ENCODE data around the gene JAK2. TPM values are rescaled to one million over a fixed set of nuclear protein-coding genes. Genes with fewer than 3 reads are reported as not detected.

JAK2 gene
- polyA plus RNA-seq, 2 of the 4 experiments (the other 2 are of a cell fraction): 2.9 to 7.7 TPM

GRCh38 chr9:5140151-5140550 lies 155.1 kb downstream of the JAK2 start:
- no peak overlapping the region for H3K27ac ChIP-seq
- peaks cover 7% of the 10 kb centered on the region; the same call in 1 of the 3 replicates for H3K9me3 ChIP-seq
- ChIA-PET POLR2A (no interaction called here), CTCF (interaction anchor here (0.6 to 1.9 kb wide), 3 partner anchors 13 to 152 kb away, joined by 3 to 6 read pairs (median 3); no protein-coding TSS in a partner anchor)
- H3K4me1 ChIP-seq: no peaks in the 10 kb centered on the region
- ATAC-seq (no peak), DNase-seq (ENCODE audit: low read depth in 1 of 2, low spot score in 1 of 2) (no peak), FAIRE-seq (no peak)
- no peak overlapping the region for H3K4me2 ChIP-seq
- 51% methylated on average over 1 of the region's 1 CpG for WGBS (ENCODE audit: missing lambda C conversion rate)
- no peak overlapping the region for H3K4me3 ChIP-seq
- no peak for TF ChIP-seq RARB (CRISPR knock-in tag; IDR thresholded peaks at IDR 0.05)
- no peak for TF ChIP-seq HOXB5 (CRISPR knock-in tag; IDR thresholded peaks at IDR 0.05)
- no peak for TF ChIP-seq FOSB (CRISPR knock-in tag; IDR thresholded peaks at IDR 0.05)
- TF ChIP-seq BCL3 (IDR thresholded peaks at IDR 0.05): no peak
- TF ChIP-seq FOSL2 (IDR thresholded peaks at IDR 0.05): no peak
- no peak for TF ChIP-seq FOSL2 (CRISPR knock-in tag; IDR thresholded peaks at IDR 0.05)
- TF ChIP-seq RFX5 (IDR thresholded peaks at IDR 0.05): no peak
- TF ChIP-seq MYC (IDR thresholded peaks at IDR 0.05; ENCODE audit: borderline replicate concordance, low read length): no peak
- TF ChIP-seq CHD4 (IDR thresholded peaks at IDR 0.05; ENCODE audit: borderline replicate concordance): no peak
- no peak for TF ChIP-seq CHD2 (IDR thresholded peaks at IDR 0.05; ENCODE audit: low read length, partially characterized antibody)
- no peak for TF ChIP-seq CBX2 (IDR thresholded peaks at IDR 0.05; ENCODE audit: borderline replicate concordance, low read depth)
- no peak for TF ChIP-seq SREBF2 (IDR thresholded peaks at IDR 0.05)
- no peak for TF ChIP-seq HOXA7 (CRISPR knock-in tag; IDR thresholded peaks at IDR 0.05)
- TF ChIP-seq ZSCAN20 (CRISPR knock-in tag; IDR thresholded peaks at IDR 0.05): no peak
- no peak for TF ChIP-seq ZC3H11A (IDR thresholded peaks at IDR 0.05)
- TF ChIP-seq, protein P1, sequence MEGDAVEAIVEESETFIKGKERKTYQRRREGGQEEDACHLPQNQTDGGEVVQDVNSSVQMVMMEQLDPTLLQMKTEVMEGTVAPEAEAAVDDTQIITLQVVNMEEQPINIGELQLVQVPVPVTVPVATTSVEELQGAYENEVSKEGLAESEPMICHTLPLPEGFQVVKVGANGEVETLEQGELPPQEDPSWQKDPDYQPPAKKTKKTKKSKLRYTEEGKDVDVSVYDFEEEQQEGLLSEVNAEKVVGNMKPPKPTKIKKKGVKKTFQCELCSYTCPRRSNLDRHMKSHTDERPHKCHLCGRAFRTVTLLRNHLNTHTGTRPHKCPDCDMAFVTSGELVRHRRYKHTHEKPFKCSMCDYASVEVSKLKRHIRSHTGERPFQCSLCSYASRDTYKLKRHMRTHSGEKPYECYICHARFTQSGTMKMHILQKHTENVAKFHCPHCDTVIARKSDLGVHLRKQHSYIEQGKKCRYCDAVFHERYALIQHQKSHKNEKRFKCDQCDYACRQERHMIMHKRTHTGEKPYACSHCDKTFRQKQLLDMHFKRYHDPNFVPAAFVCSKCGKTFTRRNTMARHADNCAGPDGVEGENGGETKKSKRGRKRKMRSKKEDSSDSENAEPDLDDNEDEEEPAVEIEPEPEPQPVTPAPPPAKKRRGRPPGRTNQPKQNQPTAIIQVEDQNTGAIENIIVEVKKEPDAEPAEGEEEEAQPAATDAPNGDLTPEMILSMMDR (IDR thresholded peaks at IDR 0.05): no peak
- TF ChIP-seq ELK1 (IDR thresholded peaks at IDR 0.05; ENCODE audit: low read depth, low read length): no peak
- TF ChIP-seq FOXS1 (CRISPR knock-in tag; IDR thresholded peaks at IDR 0.05): no peak
- no peak for TF ChIP-seq HES2 (IDR thresholded peaks at IDR 0.05)

- TF ChIP-seq PHF8 (IDR thresholded peaks at IDR 0.05; ENCODE audit: borderline replicate concordance, low read depth) (no peak), SMC3 (IDR thresholded peaks at IDR 0.05) (no peak), EP300 (IDR thresholded peaks at IDR 0.05) (no peak), TFCP2L1 (CRISPR knock-in tag; IDR thresholded peaks at IDR 0.05) (no peak), ZFP36 (IDR thresholded peaks at IDR 0.05; ENCODE audit: borderline replicate concordance, partially characterized antibody) (no peak), HOXB5 (CRISPR knock-in tag; IDR thresholded peaks at IDR 0.05) (no peak), FOSB (CRISPR knock-in tag; IDR thresholded peaks at IDR 0.05) (no peak), MAFK (IDR thresholded peaks at IDR 0.05; ENCODE audit: partially characterized antibody) (no peak)
- Histone ChIP-seq H3K27ac (no peak overlapping the region), H3K4me2 (no peak overlapping the region), H3K4me1 (no peaks in the 10 kb centered on the region), H3K4me3 (no peak overlapping the region), H3K9me3 (no peaks in the 10 kb centered on the region)
- FAIRE-seq: no peak
- ChIA-PET POLR2A (no interaction called here), CTCF (no interaction called here)
- ATAC-seq: no peak
- DNase-seq (ENCODE audit: low read depth in 1 of 2, low spot score in 1 of 2): no peak
- 62% methylated on average over 7 of the region's 7 CpGs for WGBS (ENCODE audit: missing lambda C conversion rate)
Observed at GRCh38 chr9:5144217-5144616, 159.1 kb downstream of the JAK2 start.

All from A549 (cell line).